ENCODE data around the gene SPATA31D1.

DNA sequence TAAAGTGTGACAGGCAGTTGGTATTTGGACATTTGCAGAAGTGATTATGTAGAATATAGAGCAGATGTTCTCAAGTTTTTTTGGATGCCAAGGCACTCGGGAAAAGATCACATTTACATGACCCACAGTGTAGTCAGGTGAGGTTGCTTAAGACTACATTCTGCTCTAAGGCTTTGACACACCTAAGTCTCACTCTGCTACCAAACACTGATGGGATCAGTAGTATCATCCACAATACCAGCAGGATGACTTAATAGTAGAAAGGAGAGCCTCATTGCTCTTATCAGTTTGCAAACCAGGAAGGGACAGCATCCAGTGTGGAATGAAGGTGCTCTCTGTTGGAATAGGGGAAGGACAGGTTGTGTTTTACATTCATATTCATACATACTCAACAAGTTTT lies 2.5 kb upstream of the SPATA31D1 start:
- TF ChIP-seq, protein P1, sequence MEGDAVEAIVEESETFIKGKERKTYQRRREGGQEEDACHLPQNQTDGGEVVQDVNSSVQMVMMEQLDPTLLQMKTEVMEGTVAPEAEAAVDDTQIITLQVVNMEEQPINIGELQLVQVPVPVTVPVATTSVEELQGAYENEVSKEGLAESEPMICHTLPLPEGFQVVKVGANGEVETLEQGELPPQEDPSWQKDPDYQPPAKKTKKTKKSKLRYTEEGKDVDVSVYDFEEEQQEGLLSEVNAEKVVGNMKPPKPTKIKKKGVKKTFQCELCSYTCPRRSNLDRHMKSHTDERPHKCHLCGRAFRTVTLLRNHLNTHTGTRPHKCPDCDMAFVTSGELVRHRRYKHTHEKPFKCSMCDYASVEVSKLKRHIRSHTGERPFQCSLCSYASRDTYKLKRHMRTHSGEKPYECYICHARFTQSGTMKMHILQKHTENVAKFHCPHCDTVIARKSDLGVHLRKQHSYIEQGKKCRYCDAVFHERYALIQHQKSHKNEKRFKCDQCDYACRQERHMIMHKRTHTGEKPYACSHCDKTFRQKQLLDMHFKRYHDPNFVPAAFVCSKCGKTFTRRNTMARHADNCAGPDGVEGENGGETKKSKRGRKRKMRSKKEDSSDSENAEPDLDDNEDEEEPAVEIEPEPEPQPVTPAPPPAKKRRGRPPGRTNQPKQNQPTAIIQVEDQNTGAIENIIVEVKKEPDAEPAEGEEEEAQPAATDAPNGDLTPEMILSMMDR (IDR thresholded peaks at IDR 0.05): no peak
- TF ChIP-seq POLR2A (IDR thresholded peaks at IDR 0.05) (no peak), POLR2AphosphoS5 (IDR thresholded peaks at IDR 0.05; ENCODE audit: insufficient read depth in 1 of 2, low read depth in 1 of 2) (no peak)
